Measurements from ENCODE around the gene AVEN. TPM values are rescaled to one million over a fixed set of nuclear protein-coding genes. Genes with fewer than 3 reads are reported as not detected.
A peak's percentile ranks its signal among the peaks of the same experiment; 100 is the strongest.

Gene AVEN
- total and polyA plus RNA-seq, 8 donors = 11.3 to 16.9 (median 15.1) TPM

DNA sequence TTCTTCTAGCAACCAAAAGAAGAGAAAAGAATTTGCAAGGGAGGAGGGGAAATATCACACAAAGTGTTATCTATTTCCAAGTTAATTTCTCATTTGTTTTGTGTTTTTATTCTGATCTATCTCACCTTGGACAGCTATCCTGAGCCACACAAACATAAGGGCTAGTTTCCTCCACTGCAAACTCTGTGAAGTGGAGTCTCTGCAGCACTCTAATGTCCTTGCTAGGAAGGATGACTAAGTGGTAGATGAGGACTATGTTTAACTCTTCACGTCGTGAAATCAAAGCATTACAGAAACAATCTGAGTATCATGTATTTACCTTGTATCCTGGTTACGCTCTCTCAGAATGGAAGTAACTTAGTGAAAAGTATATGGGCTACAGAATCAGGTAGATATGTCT, 104.6 kb downstream of the AVEN start:
- Histone ChIP-seq H3K4me1 (peaks cover 0 to 6% of the 10 kb centered on the region in 2 donors), H3K36me3 (no peaks in the 10 kb centered on the region), H3K4me3 (no peak overlapping the region), H3K9me3 (no peaks in the 10 kb centered on the region), H3K27me3 (no peaks in the 10 kb centered on the region), H3K27ac (no peak overlapping the region)
- DNase-seq (no peak), ATAC-seq (peak; percentile 90)
- intact Hi-C loops (cut with DNase I) = no loop called here
- no peak for TF ChIP-seq CTCF (IDR thresholded peaks at IDR 0.05)

GRCh38 chr15:33932734-33933133, 106.3 kb downstream of the AVEN start:
- no peaks in the 10 kb centered on the region for H3K36me3 ChIP-seq
- H3K4me1 ChIP-seq = peaks cover 0 to 6% of the 10 kb centered on the region in 2 donors
- no peak for ATAC-seq
- no peak overlapping the region for H3K27ac ChIP-seq
- no peak overlapping the region for H3K4me3 ChIP-seq
- H3K27me3 ChIP-seq = no peaks in the 10 kb centered on the region
- no peak for TF ChIP-seq CTCF (IDR thresholded peaks at IDR 0.05)
- no peaks in the 10 kb centered on the region for H3K9me3 ChIP-seq
- intact Hi-C loops (cut with DNase I) = no loop called here
- no peak for DNase-seq

DNA sequence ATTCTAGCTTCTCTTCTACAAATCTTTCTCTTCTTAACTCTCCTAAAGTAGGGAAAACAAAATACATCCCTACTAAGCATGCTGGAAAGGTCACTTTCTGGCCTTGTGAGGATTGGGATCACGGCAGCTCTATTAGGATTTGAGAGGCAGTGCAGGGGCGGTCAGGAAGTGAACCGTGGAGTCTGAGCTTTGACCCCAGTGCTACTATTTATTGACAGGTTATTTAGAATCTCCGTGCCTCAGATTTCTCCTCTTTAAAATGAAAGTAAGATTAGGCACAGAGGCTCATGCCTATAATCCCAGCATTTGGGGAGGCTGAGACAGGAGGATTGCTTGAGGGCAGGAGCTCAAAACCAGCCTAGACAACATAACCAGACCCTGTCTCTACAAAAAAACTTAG, 112.7 kb downstream of the AVEN start:
- DNase-seq = no peak
- Histone ChIP-seq H3K27ac (no peak overlapping the region), H3K36me3 (no peaks in the 10 kb centered on the region), H3K9me3 (no peaks in the 10 kb centered on the region), H3K4me3 (no peak overlapping the region), H3K4me1 (no peaks in the 10 kb centered on the region), H3K27me3 (no peaks in the 10 kb centered on the region)
- TF ChIP-seq CTCF (IDR thresholded peaks at IDR 0.05) = no peak
- no peak for ATAC-seq
- intact Hi-C loops (cut with DNase I) = no loop called here

- TF ChIP-seq CTCF (IDR thresholded peaks at IDR 0.05) = no peak
- H3K4me1 ChIP-seq = no peaks in the 10 kb centered on the region
- no peaks in the 10 kb centered on the region for H3K36me3 ChIP-seq
- no peaks in the 10 kb centered on the region for H3K27me3 ChIP-seq
- H3K4me3 ChIP-seq = no peak overlapping the region
- H3K27ac ChIP-seq = no peak overlapping the region
- DNase-seq = no peak
- ATAC-seq = no peak
- no peaks in the 10 kb centered on the region for H3K9me3 ChIP-seq
- intact Hi-C loops (cut with DNase I) = no loop called here
Observed at GRCh38 chr15:33923446-33923845, 115.6 kb downstream of the AVEN start.

GRCh38 chr15:33915571-33916407, 123.2 kb downstream of the AVEN start:
- no peaks in the 10 kb centered on the region for H3K9me3 ChIP-seq
- TF ChIP-seq CTCF (IDR thresholded peaks at IDR 0.05) = no peak
- H3K36me3 ChIP-seq = no peaks in the 10 kb centered on the region
- H3K27ac ChIP-seq = no peak overlapping the region
- H3K27me3 ChIP-seq = no peaks in the 10 kb centered on the region
- DNase-seq (no peak), ATAC-seq (no peak)
- H3K4me3 ChIP-seq = no peak overlapping the region
- no peaks in the 10 kb centered on the region for H3K4me1 ChIP-seq
- intact Hi-C loops (cut with DNase I) = no loop called here

All from left lung (tissue), 10 donors.